HS-5 (cell line): ENCODE measurements around the gene CRYBG3.

ENCODE experiments used
- DNase-seq: peaks from one replicate; pipeline ENCODE4 v3.0.0-alpha.2; 2012; ENCODE audit warnings: low read depth

The CRYBG3 gene

GRCh38 chr3:97838393-97838792, 16.6 kb downstream of the CRYBG3 start:
- no peak for DNase-seq

- no peak for DNase-seq
Measured at GRCh38 chr3:97839944-97840343, 18.1 kb downstream of the CRYBG3 start.

DNA sequence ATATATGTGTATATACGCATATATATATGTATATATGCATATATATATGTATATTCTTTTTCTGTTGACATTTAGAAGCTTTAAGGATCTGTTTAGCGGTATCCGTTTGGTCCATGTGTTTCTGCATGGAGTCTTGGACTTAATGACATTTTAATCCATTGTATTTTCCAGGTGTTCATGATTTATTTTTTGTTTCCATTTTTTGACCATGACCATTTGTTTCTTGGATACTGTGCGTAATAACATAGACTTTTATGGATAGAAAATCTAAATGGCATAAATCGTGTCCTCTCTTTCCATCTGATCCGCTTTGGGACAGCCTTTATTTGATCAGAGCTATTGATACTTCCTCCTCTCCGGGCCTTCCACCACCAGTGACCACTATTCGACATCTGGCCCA, 19.5 kb downstream of the CRYBG3 start:
- no peak for DNase-seq

DNA sequence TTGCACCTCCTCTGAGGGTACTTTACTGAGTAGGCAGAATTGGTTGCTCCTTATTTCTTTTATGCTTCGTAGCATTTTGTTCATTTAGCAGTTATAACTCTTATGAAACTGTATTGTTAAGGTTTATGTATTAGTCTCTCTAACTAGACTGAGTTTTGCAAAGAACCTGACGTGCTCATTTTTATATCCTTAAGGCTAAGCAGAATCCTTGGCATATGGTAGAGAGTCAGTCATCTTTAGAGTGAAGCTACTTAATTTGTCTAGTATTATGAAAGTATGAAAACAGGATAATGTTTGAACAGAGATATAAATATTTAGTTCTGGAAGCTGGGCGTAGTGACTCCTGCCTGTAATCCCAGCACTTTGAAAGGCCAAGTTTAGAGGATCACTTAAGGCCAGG, 20.1 kb downstream of the CRYBG3 start:
- DNase-seq = no peak

DNA sequence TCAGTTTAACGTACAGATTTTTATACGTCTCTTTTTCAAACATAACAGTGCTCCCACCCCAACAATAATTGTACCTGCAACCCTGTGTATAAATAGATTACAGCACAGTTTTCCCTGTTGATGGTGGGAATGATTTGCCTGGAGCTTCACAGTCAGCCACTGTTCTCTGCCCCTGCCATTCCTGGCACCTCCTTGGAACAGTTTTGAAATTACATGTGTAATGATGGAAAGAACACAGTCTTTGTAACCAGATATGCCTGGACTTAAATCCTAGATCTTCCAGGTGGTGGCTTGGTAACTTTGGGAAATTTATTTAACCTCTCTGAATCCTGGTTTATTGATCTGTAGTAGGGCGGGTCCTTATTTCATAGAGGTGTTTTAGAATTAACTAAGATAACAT, 27.0 kb downstream of the CRYBG3 start:
- no peak for DNase-seq

DNA sequence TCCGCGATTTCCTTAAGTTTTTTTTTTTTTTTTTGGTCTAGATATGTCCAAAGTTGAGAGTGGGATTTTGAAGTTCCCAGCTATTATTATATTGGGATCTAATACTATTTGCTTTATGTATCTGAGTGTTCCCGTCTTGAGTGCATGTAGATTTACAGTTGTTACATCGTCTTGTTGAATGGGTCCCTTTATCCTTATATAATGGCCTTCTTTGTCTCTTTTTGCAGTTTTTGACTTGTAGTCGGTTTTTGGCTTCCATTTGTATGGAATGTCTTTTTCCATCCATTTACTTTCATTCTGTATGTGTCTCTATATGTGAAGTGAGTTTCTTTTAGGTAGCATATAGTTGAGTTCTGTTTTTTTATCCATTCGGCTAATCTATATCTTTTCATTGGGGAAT, 35.6 kb downstream of the CRYBG3 start:
- DNase-seq = no peak

- DNase-seq = no peak
Measured at GRCh38 chr3:97860364-97860763, 38.6 kb downstream of the CRYBG3 start.

- DNase-seq = no peak
Measured at GRCh38 chr3:97862582-97862981, 40.8 kb downstream of the CRYBG3 start.

- no peak for DNase-seq
Measured at GRCh38 chr3:97863031-97863430, 41.2 kb downstream of the CRYBG3 start.

DNA sequence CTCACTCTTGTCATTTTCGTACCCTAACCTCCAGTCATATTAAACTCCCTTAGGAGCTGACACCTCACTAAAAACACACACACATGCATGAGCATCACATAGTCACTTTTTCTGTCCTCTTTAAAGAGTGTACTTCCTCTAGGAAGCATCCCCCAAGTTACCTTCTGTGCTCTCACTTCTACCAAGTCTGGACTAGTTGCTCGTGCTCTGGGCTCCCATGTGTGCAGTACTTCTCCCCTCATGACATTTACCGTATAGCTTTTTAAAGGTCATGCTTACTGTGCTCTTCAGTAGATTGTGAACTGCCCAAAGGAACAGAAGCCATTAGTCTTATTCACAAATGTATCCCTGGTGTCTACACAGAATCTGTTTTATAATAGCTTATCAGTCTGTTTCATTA, 42.0 kb downstream of the CRYBG3 start:
- no peak for DNase-seq

GRCh38 chr3:97871186-97871585, 49.4 kb downstream of the CRYBG3 start:
- no peak for DNase-seq

GRCh38 chr3:97871801-97872524, 50.2 kb downstream of the CRYBG3 start:
- peak; percentile 87 for DNase-seq

DNA sequence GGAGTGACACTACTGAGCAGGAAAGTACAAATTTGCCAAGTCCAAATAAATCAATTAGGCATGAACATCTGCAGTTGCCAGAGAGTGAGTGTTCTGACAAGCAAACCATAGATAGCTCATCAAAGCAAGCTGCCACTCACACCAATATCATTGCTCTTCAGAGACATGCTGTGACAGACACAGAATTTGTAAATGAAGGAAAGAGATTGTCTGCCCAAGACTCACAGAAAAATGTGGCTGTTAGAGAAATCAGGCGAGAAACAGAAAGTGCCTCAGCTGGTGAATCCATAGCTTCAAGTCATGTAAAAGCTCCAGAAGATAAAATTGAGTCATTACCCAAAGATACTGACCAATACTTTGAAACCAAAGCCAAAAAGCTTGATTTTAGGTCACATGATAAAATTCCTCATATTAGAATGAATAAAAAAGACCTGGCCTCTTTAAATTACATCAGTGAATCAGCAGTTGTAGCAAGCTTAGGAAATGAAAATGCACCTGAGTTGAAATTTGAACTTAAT, 50.8 kb downstream of the CRYBG3 start:
- peak; percentile 8 for DNase-seq

GRCh38 chr3:97880267-97880666, 58.5 kb downstream of the CRYBG3 start:
- DNase-seq = no peak

DNA sequence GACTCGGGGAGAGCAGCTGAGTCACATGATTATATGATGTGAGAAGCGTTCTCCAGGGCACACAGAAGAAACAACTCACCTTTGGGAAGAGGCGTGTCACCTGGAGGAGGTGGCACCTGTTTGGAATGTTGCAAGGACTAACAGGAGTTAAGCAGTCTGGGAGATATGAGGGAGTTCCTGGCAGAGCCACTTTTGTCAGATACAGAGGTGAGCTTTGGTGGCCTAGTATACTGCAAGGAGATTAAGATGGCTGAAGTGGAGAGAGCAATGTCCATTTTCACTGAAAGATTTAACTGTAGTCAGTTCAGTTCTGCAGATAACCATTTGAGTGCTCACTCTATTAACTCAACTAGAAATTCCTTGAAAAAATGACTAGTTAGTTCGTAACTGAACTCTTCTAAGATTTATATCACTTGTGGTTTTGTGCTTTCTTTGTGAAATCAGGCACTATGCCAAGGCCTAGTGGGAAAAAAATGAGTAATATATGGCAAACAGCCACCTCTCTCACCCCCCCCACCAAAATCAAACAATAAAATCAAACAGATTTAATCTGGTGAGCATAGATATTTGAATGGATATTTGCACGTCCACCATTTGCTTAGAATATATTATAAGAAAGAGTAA, 61.3 kb downstream of the CRYBG3 start:
- DNase-seq = peak; percentile 18

GRCh38 chr3:97883736-97884135, 61.9 kb downstream of the CRYBG3 start:
- DNase-seq = no peak

GRCh38 chr3:97884586-97885123, 62.8 kb downstream of the CRYBG3 start:
- no peak for DNase-seq

GRCh38 chr3:97885931-97886824, 64.4 kb downstream of the CRYBG3 start:
- DNase-seq = no peak

- DNase-seq = no peak
Measured at GRCh38 chr3:97889814-97890213, 68.0 kb downstream of the CRYBG3 start.

DNA sequence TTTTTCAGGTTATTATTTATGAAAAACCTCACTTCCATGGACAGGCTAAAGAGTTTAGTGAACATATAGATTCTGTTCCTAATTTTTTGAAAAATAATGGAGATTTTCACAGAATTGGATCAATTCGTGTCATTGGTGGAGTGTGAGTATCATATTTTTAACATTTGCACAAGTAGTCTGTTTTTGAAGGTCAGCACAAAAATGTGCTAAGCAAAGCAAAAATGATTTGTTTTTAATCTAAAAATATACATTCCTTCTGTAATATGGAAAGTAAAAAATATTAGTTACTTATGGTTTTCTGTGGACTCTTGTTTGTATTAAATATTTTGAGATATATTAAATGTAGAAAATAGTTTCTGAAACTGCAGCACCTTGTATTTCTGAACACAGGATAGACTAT, 71.0 kb downstream of the CRYBG3 start:
- DNase-seq = no peak

- DNase-seq = no peak
Measured at GRCh38 chr3:97895216-97895615, 73.4 kb downstream of the CRYBG3 start.

DNA sequence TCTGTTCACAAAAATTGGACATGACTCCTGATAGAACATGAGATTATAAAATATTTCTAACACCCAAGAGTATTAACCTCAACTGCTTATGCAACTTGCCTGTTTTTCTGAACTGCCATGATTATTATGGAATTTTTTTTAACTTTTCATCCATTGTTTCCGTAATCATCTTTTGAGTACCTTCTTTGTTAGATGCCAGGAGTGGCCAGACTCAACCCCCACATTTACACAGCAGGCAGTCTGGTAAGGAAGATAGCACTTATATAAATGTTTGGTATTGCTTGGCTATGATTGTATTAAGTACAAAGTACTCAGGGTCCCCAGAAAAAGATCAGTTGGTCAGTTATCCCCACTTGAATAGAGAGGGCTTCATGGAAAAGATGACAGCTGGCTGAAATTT, 74.3 kb downstream of the CRYBG3 start:
- DNase-seq = no peak
